HG03097 (cell line): ENCODE results near the gene AVEN.
A peak's percentile ranks its signal among the peaks of the same experiment; 100 is the strongest.
"Not testable (repeated sequence)": the region's sequence is repeated elsewhere in the genome, so short reads cannot be mapped to it uniquely, and the experiment has no call there.

Experiments used
- ATAC-seq: cut with Tn5 transposase; IDR thresholded peaks from one replicate; pipeline ENCODE4 v1.9.1; 2021; ENCODE audit not compliant: unreplicated experiment, low FRiP score

AVEN gene

DNA sequence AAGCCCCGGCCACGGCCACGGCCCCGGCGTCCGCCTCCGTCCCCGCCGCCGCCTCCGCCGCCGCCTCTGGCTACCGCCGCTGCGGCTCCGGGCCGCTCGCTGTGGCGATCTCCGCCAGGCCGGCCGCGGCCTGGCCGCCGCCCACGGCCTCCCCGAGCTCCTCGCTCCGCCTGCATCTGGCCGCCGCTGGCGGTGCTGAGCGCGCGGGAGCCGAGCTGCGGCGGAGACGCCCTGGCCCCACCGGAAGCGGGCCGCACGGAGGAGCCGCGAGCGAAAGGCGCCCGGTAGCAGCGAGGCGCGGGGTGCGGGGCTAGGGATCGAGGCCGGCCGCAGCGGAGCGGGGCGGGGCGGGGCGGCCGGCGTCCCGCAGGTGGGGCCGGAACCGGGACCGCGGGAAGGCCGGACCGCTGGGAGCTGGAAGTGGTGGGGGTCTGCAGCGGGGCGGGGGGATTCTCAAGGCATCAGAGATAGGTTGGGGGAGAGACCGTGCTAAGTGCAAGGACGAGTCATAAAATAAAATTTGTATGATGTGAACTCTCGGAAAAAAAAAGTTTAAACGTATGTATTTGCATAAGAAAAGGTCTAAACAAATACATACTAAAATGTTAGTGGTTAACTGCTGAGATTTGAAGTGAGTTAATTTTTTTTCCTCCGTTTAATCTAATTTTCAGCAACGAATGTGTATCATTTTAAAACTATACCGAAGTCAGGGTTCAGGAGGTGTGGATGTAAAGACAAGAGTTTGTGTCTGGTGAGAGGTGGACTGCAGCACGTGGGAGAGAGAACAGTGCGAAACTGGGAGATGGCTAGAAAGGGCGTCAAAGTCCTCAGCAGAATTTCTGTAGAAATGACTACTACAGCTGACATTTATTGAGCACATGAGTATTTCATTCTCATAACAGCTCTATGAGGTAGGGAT, at the start of gene AVEN:
TSS of gene AVEN (minus strand) at position 334 of the 919 bp plus-strand sequence. CDS start at position 176, 158 bp downstream.
- ATAC-seq: peak; percentile 40

GRCh38 chr15:34085746-34086145, 46.7 kb upstream of the AVEN start:
- no peak for ATAC-seq

- ATAC-seq: no peak
Measured at GRCh38 chr15:34084086-34084485, 45.1 kb upstream of the AVEN start.

DNA sequence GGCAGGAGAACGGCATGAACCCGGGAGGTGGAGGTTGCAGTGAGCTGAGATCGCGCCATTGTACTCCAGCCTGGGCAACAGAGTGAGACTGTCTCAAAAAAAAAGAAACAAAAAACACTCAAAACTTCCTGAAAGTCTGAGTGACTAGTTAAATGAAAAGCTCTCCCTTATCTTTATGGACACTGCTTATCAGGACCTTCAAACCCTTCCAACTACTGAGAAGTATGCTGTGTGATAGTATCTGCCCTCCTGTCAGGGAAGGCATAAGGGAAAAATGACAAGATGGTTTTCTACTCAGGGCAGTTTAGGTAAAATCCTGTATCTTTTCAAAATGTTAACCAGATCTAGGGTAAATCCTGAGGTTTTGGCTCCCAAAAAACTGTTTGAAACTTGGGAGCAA, 40.9 kb upstream of the AVEN start:
- ATAC-seq: no peak

GRCh38 chr15:34078900-34079299, 39.9 kb upstream of the AVEN start:
- ATAC-seq: no peak

DNA sequence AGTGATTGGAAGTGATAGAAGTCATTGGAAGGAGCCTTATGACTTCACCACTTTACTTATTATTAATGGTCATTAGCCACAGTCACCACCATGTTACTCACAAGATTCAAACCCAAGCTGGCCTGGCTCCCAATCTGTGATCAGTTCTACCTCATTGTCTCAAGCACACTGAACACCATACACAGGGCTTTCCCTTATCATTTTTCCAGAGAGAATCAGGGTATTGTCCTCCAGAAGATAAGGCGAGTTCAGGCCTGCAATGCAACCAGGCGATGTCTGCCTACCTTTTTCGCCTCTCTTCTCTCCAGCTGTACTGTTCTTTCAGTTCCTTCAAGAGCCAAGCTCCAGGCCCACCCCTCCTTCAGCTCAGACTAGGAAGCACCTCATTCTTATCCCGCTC, 37.8 kb upstream of the AVEN start:
- no peak for ATAC-seq

DNA sequence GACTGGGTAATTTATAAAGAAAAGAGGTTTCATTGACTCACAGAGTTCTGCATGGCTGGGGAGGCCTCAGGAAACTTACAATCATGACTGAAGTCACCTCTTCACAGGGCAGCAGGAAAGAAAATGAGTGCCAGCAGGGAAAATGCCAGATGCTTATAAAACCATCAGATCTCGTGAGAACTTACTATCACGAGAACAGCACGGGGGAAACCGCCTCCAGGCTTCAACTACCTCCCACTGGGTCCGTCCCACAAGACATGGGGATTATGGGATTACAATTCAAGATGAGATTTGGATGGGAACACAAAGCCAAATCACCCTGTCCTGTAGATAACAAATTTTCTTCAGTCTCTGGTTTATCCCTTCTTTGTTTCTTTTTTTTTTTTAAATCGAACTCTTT, 31.0 kb upstream of the AVEN start:
- no peak for ATAC-seq

GRCh38 chr15:34065941-34066340, 26.9 kb upstream of the AVEN start:
- ATAC-seq: no peak

GRCh38 chr15:34065261-34065660, 26.3 kb upstream of the AVEN start:
- no peak for ATAC-seq

- no peak for ATAC-seq
Measured at GRCh38 chr15:34064438-34064837, 25.4 kb upstream of the AVEN start.

- no peak for ATAC-seq
Measured at GRCh38 chr15:34059946-34060345, 20.9 kb upstream of the AVEN start.

DNA sequence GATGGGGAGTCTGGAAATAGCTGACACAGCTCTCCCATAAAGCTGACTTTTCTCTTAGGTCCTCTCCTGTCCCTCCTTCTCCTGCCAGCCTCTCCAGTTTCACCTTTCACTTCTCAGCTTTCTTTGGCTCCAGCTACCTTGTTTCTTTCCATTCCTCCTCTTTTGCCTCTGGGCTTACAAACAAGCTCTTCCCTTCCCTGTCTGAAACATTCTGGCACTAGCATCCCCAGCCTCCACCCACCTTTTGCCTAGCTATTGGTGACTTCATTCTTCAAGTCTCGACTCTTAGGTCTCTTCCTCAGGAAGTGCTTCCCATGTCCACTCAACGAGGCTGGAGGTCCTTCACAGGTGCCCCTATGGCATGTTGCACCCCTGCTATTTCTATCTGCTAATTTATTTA, 20.5 kb upstream of the AVEN start:
- no peak for ATAC-seq

- ATAC-seq: no peak
Measured at GRCh38 chr15:34056911-34057310, 17.9 kb upstream of the AVEN start.

DNA sequence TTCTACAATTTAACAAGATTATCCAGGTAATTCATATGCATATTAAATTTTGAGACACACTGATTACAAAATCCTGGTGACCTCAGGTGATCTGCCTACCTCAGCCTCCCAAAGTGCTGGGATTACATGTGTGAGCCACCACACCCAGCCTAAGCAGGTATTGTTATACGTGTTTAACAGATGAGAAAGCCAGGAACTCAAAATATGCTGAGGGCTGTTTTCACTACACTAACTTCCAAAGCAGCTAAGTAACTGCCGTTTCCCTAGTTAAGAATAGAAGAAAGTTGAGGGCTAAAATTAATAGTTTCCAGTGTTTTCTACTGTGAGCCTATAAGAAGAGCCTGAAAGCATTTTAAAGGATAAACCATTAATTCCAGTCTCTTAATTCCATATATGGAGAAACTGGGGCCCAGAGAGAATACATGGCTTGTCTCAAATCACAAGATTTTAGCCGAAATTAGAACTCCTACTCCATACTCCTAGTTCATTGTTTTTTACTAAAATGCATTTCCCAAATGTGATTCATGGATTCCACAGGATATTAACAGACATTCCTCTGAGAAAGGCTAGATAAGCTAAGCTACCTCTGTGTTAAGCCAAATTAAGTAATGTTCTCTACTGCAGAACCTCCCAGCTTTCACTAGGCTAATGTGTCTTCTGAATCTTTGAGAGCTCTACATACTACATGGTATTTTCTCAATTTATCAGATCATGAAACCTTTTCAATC, 17.0 kb upstream of the AVEN start:
- ATAC-seq: no peak

DNA sequence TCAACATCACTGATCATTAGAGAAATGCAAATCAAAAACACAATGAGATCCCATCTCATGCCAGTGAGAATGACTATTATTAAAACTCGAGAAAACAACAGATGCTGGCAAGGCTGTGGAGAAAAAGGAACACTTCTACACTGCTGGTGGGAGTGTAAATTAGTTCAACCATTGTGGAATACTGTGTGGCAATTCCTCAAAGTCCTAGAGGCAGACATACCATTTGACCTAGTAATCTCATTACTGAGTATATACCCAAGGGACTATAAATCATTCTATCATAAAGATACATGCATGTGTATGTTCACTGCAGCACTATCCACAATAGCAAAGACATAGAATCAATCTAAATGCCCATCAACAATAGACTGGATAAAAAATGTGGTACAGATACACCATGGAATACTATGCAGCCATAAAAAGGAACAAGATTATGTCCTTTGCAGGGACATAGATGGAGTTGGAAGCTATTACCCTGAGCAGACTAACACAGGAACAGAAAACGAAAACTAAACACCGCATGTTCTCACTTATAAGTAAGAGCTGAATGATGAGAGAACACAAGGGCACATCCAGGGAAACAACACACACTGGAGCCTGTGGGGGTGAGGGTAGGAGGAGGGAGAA, 15.2 kb upstream of the AVEN start:
- no peak for ATAC-seq

DNA sequence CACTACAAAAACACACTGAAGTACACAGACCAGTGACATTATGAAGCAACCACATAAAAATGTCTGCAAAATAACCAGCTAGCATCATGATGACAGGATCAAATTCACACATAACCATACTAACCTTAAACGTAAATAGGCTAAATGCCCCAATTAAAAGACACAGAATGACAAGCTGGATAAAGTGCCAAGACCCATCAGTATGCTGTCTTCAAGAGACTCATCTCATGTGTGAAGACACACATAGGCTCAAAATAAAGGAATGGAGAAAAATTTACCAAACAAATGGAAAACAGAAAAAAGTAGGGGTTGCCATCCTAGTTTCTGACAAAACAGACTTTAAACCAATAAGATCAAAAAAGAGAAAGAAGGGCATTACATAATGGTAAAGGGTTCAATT, 11.4 kb upstream of the AVEN start:
- not testable (repeated sequence) for ATAC-seq

DNA sequence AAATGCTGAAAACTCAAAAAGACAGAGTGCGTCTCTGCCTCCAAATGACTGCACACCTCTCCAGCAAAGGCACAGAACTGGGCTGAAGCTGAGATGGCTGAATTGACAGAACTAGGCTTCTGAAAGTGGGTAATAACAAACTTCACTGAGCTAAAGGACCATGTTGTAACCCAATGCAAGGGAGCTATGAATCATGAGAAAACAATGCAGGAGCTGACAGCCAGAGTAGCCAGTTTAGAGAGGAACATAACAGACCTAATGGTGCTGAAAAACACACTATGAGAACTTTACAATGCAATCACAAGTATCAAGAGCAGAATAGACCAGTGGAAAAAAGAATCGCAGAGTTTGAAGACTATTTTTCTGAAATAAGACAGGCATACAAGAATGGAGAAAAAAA, 10.1 kb upstream of the AVEN start:
- ATAC-seq: no peak

DNA sequence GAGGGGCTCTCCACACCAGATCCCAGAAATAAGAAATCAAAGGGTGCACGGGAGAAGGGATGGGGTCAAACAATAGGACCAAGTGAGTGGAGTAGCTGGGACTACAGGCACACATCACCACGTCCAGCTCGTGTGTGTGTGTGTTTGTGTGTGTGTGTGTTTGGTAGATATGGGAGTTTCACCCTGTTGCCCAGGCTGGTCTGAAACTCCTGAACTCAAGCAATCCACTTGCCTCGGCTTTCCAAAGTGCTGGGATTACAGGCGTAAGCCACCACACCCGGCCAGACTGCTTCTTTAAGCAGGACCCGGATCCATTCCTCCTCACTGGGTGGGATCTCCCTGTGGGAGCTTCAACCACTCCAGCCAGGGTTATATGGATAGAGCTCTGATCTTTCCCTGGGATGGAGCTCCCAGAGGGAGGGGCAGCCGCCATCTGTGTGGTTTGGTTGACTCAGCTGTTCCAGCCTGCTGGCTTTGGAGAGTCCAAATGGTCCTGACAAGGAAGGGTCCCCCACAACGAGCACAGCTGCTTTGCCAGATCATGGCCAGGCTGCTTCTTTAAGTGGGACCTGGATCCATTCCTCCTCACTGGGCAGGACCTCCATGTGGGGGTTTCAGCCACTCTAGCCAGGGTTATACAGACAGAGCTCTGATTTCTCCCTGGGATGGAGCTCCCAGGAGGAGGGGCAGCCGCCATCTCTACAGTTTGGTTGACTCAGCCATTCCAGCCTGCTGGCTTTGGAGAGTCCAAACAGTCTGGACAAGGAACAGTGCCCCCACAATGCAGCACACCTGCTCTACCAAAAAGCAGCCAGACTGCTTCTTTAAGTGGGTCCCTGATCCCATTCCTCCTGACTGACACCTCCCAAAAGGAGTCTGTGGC, 9.1 kb upstream of the AVEN start:
- no peak for ATAC-seq

GRCh38 chr15:34046471-34047145, 7.6 kb upstream of the AVEN start:
- no peak for ATAC-seq

DNA sequence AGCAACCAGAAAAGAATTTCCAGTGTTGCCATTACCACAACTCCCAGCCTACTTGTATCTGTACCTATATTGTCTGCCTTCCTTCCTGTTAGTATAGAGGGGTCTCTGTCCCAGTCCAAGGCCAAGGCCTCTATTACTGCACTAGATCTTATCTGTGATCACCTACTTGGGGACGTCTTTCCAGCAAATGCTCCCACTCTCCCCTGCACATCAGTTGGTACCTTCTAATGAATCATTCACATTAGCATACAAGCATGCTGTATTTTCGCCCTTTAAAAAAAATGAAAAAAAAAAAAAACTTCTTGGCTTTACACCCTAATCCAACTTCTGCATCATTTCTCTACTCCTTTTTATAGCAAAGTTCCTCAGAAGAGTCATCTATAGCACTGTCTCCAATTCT, 4.8 kb upstream of the AVEN start:
- no peak for ATAC-seq
